Left lung (tissue), 10 donors: ENCODE data around the gene SCUBE1. TPM values are rescaled to one million over a fixed set of nuclear protein-coding genes. Genes with fewer than 3 reads are reported as not detected.

Source experiments
- ATAC-seq: fragments of 200-7000 bp; cut with Tn5 transposase; one replicate; pipeline ENCODE4 v1.9.1; 2020; ENCODE audit warnings: moderate library complexity
- DNase-seq, 4 donors: peaks; one replicate each; pipeline ENCODE4 v3.0.0-alpha.2; 2013 to 2020
- H3K27ac ChIP-seq, 2 donors: fragments of 200-600 bp; sonication (generic) in 1 of 2; one replicate each; pipeline versions ENCODE4 v1.5.0 to v1.8.0; 2020 to 2021
- H3K27me3 ChIP-seq, 2 donors: fragments of 200-600 bp; sonication (generic) in 1 of 2; one replicate each; pipeline versions ENCODE4 v1.5.0 to v1.8.0; 2020 to 2021
- H3K36me3 ChIP-seq, 2 donors: fragments of 200-600 bp; sonication (generic) in 1 of 2; one replicate each; pipeline versions ENCODE4 v1.5.0 to v1.8.0; 2020 to 2021
- H3K4me1 ChIP-seq, 2 donors: fragments of 200-600 bp; one replicate each; pipeline ENCODE4 v1.8.0; 2021
- H3K4me3 ChIP-seq, 2 donors: fragments of 200-600 bp; sonication (generic) in 1 of 2; one replicate each; pipeline versions ENCODE4 v1.5.0 to v1.8.0; 2020 to 2021; ENCODE audit warnings: mild to moderate bottlenecking in 1 of 2
- H3K9me3 ChIP-seq, 2 donors: fragments of 200-600 bp; sonication (generic) in 1 of 2; one replicate each; pipeline versions ENCODE4 v1.5.0 to v1.8.0; 2020 to 2021
- CTCF ChIP-seq, 2 donors: fragments of 200-600 bp; sonication (generic) in 1 of 2; IDR thresholded peaks; one replicate each; pipeline versions ENCODE4 v1.5.0 to v1.8.0; 2021; ENCODE audit warnings: antibody characterized with exemption in 2 of 2
- intact Hi-C, 2 donors: fragments of 100-400 bp; cut with DNase I; formaldehyde crosslinking; loops; one replicate each; pipeline versions ENCODE4 v1.11.2 to v1.14.2; 2022
- polyA plus RNA-seq, 6 donors: library from polyadenylated mRNA; unstranded; fragments of 120-200 nt; gene quantifications; one replicate each; pipeline ENCODE4 v1.2.1, GENCODE V29; 2013; ENCODE audit not compliant: insufficient read length in 6 of 6
- total RNA-seq, 2 donors: library from RNA; stranded (reverse); fragmentation: NEBNext Ultra II Directional; extraction: Animal tissue kit (Norgen Biotek cat#: 25700); gene quantifications; one replicate each; pipeline ENCODE4 v1.2.1, GENCODE V29; 2021
- donor health status: DM: no; HTN: yes; CAD: no.
- donor health status: DM: no; HTN: no; CAD: no.

Gene SCUBE1
- total and polyA plus RNA-seq, 8 donors, result 1.1 to 5.0 (median 2.0) TPM

GRCh38 chr22:43376765-43377547, 33.8 kb upstream of the SCUBE1 start:
- Histone ChIP-seq H3K27me3 (peaks cover 0 to 25% of the 10 kb centered on the region in 2 donors), H3K36me3 (no peaks in the 10 kb centered on the region), H3K4me1 (peaks cover 6 to 16% of the 10 kb centered on the region in 2 donors), H3K4me3 (no peak overlapping the region), H3K9me3 (peaks cover 0 to 2% of the 10 kb centered on the region in 2 donors), H3K27ac (no peak overlapping the region)
- no peak for TF ChIP-seq CTCF (IDR thresholded peaks at IDR 0.05)
- intact Hi-C loops, result no loop called here
- DNase-seq (no peak), ATAC-seq (no peak)

- Histone ChIP-seq H3K4me1 (peaks cover 6 to 11% of the 10 kb centered on the region in 2 donors), H3K9me3 (peaks cover 0 to 2% of the 10 kb centered on the region in 2 donors), H3K27ac (no peak overlapping the region), H3K27me3 (peaks cover 3 to 34% of the 10 kb centered on the region in 2 donors), H3K4me3 (no peak overlapping the region), H3K36me3 (no peaks in the 10 kb centered on the region)
- DNase-seq (no peak), ATAC-seq (no peak)
- no peak for TF ChIP-seq CTCF (IDR thresholded peaks at IDR 0.05)
- intact Hi-C loops, result no loop called here
These were observed 32.8 kb upstream of the SCUBE1 start for GRCh38 chr22:43375951-43376455.

- TF ChIP-seq CTCF (IDR thresholded peaks at IDR 0.05), result no peak
- Histone ChIP-seq H3K36me3 (no peaks in the 10 kb centered on the region), H3K4me3 (no peak overlapping the region), H3K4me1 (no peaks in the 10 kb centered on the region), H3K9me3 (peaks cover 0 to 2% of the 10 kb centered on the region in 2 donors), H3K27ac (no peak overlapping the region), H3K27me3 (peaks cover 10 to 70% of the 10 kb centered on the region in 2 donors)
- DNase-seq (no peak), ATAC-seq (no peak)
- intact Hi-C loops, result no loop called here
These were observed 26.9 kb upstream of the SCUBE1 start for GRCh38 chr22:43370036-43370435.

- DNase-seq (no peak), ATAC-seq (no peak)
- Histone ChIP-seq H3K27me3 (peaks cover 5 to 49% of the 10 kb centered on the region in 2 donors), H3K36me3 (no peaks in the 10 kb centered on the region), H3K9me3 (no peaks in the 10 kb centered on the region), H3K27ac (no peak overlapping the region), H3K4me3 (no peak overlapping the region), H3K4me1 (no peaks in the 10 kb centered on the region)
- intact Hi-C loops, result no loop called here
- TF ChIP-seq CTCF (IDR thresholded peaks at IDR 0.05), result no peak
These were observed 22.7 kb upstream of the SCUBE1 start for GRCh38 chr22:43365715-43366440.

GRCh38 chr22:43364169-43364435, 20.9 kb upstream of the SCUBE1 start:
- DNase-seq (no peak), ATAC-seq (no peak)
- TF ChIP-seq CTCF (IDR thresholded peaks at IDR 0.05), result no peak
- H3K27me3 ChIP-seq, result peaks cover 3 to 31% of the 10 kb centered on the region in 2 donors
- no peaks in the 10 kb centered on the region for H3K9me3 ChIP-seq
- no peak overlapping the region for H3K27ac ChIP-seq
- intact Hi-C loops, result no loop called here
- no peaks in the 10 kb centered on the region for H3K4me1 ChIP-seq
- no peaks in the 10 kb centered on the region for H3K36me3 ChIP-seq
- no peak overlapping the region for H3K4me3 ChIP-seq
